Upper lobe of right lung (tissue), 1 donor: ENCODE results near the gene DAO. TPM values are rescaled to one million over a fixed set of nuclear protein-coding genes. Genes with fewer than 3 reads are reported as not detected.

Experiments
- ATAC-seq: fragments of 200-7000 bp; cut with Tn5 transposase; one replicate; pipeline ENCODE4 v1.9.1; 2020; ENCODE audit warnings: mild to moderate bottlenecking, moderate library complexity
- DNase-seq: peaks from one replicate; pipeline ENCODE4 v3.0.0-alpha.2; 2020
- H3K27ac ChIP-seq: fragments of 200-600 bp; one replicate; pipeline ENCODE4 v1.8.0; 2022
- H3K27me3 ChIP-seq: fragments of 200-600 bp; one replicate; pipeline ENCODE4 v1.8.0; 2022; ENCODE audit warnings: mild to moderate bottlenecking
- H3K36me3 ChIP-seq: fragments of 200-600 bp; one replicate; pipeline ENCODE4 v1.8.0; 2022
- H3K4me1 ChIP-seq: fragments of 200-600 bp; one replicate; pipeline ENCODE4 v1.8.0; 2022
- H3K4me3 ChIP-seq: fragments of 200-600 bp; one replicate; pipeline ENCODE4 v1.8.0; 2022; ENCODE audit warnings: mild to moderate bottlenecking
- H3K9me3 ChIP-seq: fragments of 200-600 bp; one replicate; pipeline ENCODE4 v1.8.0; 2022
- CTCF ChIP-seq: fragments of 200-600 bp; IDR thresholded peaks from one replicate; pipeline ENCODE4 v1.8.0; 2022; ENCODE audit warnings: antibody characterized with exemption
- intact Hi-C: fragments of 100-400 bp; cut with DNase I; formaldehyde crosslinking; loops from one replicate; pipeline ENCODE4 v1.11.0; 2022
- total RNA-seq: library from RNA; stranded (reverse); fragmentation: NEBNext Ultra II Directional; extraction: Animal tissue kit (Norgen Biotek cat#: 25700); gene quantifications from one replicate; pipeline ENCODE4 v1.2.1, GENCODE V29; 2021
- donor health status: DM: no; HTN: yes; CAD: no; lungs with severe emphysema.

The DAO gene
- total RNA-seq, 1 donor from 2014 or later, result 0.26 TPM

GRCh38 chr12:108833757-108834472 lies 46.0 kb upstream of the DAO start:
- Histone ChIP-seq H3K27me3 (no peaks in the 10 kb centered on the region), H3K4me1 (peaks cover 66% of the 10 kb centered on the region), H3K27ac (peak overlapping the region; percentile 73), H3K9me3 (no peaks in the 10 kb centered on the region), H3K36me3 (peaks cover 23% of the 10 kb centered on the region), H3K4me3 (no peak overlapping the region)
- no peak for TF ChIP-seq CTCF
- ATAC-seq (no peak), DNase-seq (no peak)
- intact Hi-C loops, result no loop called here

- Histone ChIP-seq H3K4me1 (peaks cover 87% of the 10 kb centered on the region), H3K4me3 (no peak overlapping the region), H3K36me3 (peaks cover 11% of the 10 kb centered on the region), H3K27ac (peak overlapping the region; percentile 94), H3K27me3 (no peaks in the 10 kb centered on the region), H3K9me3 (no peaks in the 10 kb centered on the region)
- TF ChIP-seq CTCF, result no peak
- DNase-seq, result no peak
- ATAC-seq, result no peak
- intact Hi-C loops, result no loop called here
Measured at GRCh38 chr12:108835860-108836634, 43.8 kb upstream of the DAO start.

GRCh38 chr12:108837239-108837638 lies 42.7 kb upstream of the DAO start:
- DNase-seq (no peak), ATAC-seq (no peak)
- intact Hi-C loops, result no loop called here
- Histone ChIP-seq H3K27ac (peak overlapping the region; percentile 94), H3K4me3 (no peak overlapping the region), H3K27me3 (no peaks in the 10 kb centered on the region), H3K36me3 (peaks cover 11% of the 10 kb centered on the region), H3K9me3 (no peaks in the 10 kb centered on the region), H3K4me1 (peaks cover 91% of the 10 kb centered on the region)
- no peak for TF ChIP-seq CTCF

GRCh38 chr12:108837680-108838079 lies 42.2 kb upstream of the DAO start:
- H3K4me1 ChIP-seq, result peaks cover 91% of the 10 kb centered on the region
- ATAC-seq (no peak), DNase-seq (no peak)
- H3K27ac ChIP-seq, result peak overlapping the region; percentile 94
- intact Hi-C loops, result no loop called here
- H3K9me3 ChIP-seq, result no peaks in the 10 kb centered on the region
- no peak overlapping the region for H3K4me3 ChIP-seq
- no peak for TF ChIP-seq CTCF
- peaks cover 11% of the 10 kb centered on the region for H3K36me3 ChIP-seq
- no peaks in the 10 kb centered on the region for H3K27me3 ChIP-seq

GRCh38 chr12:108838194-108839017 lies 41.5 kb upstream of the DAO start:
- peaks cover 89% of the 10 kb centered on the region for H3K4me1 ChIP-seq

More at GRCh38 chr12:108838194-108839017, 41.5 kb upstream of the DAO start:
- intact Hi-C loops, result no loop called here
- Histone ChIP-seq H3K27me3 (no peaks in the 10 kb centered on the region), H3K36me3 (peaks cover 11% of the 10 kb centered on the region), H3K27ac (peak overlapping the region; percentile 94), H3K4me3 (no peak overlapping the region), H3K9me3 (no peaks in the 10 kb centered on the region)
- no peak for TF ChIP-seq CTCF
- ATAC-seq (peak; percentile 93), DNase-seq (peak; percentile 91)
